HG03439 (cell line): ENCODE measurements around the gene INKA2.

Experiments used
- ATAC-seq: cut with Tn5 transposase; IDR thresholded peaks from one replicate; pipeline ENCODE4 v1.9.1; 2021; ENCODE audit warnings: mild to moderate bottlenecking, moderate library complexity; ENCODE audit not compliant: unreplicated experiment

INKA2 gene

GRCh38 chr1:111706921-111707320 is 32.3 kb downstream of the INKA2 start:
- no peak for ATAC-seq

DNA sequence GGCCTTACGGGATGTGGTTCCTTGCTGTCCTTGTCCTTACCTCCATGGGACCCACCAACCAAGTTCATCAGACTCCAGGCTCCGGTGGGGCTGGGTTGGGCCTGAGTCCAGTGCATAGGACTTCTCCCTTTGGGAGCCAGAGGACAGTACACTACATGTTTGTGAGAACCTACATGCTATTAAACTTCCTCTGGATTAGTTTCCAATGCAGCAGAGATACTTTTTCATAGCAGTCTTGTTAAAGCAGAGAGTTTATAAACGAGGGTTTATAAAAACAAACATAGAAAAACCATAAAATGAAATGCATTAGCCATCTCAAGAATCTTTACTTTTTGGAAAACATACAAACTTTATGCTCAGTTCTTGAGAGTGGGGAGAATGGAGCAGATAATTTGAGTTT is 33.4 kb downstream of the INKA2 start:
- ATAC-seq, result no peak

GRCh38 chr1:111704776-111705175 is 34.4 kb downstream of the INKA2 start:
- ATAC-seq, result no peak

GRCh38 chr1:111704240-111704639 is 35.0 kb downstream of the INKA2 start:
- no peak for ATAC-seq

DNA sequence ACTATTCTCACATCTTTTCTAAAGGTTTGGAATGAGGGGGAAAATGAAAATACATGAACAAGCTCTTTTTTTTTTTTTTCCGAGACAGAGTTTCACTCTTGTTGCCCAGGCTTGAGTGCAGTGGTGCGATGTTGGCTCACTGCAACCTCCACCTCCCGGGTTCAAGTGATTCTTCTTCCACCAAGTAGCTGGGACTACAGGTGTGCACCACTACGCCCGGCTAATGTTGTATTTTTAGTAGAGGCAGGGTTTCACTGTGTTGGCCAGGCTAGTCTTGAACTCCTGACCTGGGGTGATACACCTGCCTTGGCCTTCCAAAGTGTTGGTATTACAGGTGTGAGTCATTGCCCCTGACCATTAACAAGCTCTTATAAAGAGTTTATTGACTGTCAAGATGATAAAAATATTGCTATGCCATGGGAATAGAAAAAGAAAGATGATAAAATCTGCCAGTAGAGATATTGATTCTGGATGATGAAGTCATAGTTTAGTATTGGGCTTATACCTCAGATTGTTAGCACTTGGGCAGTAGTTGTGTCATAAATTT is 36.6 kb downstream of the INKA2 start:
- ATAC-seq, result no peak

DNA sequence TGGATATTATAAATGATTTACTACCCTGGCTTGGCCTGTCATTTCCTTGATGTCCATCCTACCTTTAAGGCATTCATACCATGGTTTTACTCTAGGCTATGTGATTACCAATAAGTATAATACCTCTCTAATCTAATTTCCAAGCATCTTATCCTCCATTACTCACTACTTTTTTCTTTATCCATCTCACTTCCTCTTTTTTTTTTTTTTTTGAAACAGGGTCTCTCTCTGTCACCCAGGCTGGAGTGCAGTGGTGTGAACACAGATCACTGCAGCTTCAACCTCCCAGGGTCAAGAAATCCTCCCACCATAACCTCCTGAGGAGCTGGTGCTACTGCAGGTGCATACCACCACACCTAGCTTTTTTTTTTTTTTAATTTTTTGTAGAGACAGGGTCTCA is 39.9 kb downstream of the INKA2 start:
- ATAC-seq, result no peak

GRCh38 chr1:111696330-111696729 is 42.9 kb downstream of the INKA2 start:
- ATAC-seq, result peak; percentile 55

GRCh38 chr1:111695801-111696200 is 43.4 kb downstream of the INKA2 start:
- no peak for ATAC-seq

GRCh38 chr1:111691886-111692285 is 47.3 kb downstream of the INKA2 start:
- no peak for ATAC-seq

DNA sequence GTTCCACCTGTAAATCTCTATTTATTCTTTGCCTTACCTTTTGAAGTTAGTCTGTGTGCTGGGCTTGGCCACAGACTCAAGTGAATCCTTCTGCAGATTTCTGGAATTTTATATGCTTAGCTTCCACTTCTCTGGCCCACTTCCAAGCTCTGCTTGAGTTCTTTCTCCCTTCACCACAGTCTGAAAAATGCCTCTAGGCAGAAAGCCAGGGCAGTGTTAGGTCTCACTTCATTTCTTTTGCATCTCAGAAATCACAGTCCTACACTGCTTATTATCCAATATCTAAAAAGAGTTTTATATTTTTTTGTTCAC is 48.9 kb downstream of the INKA2 start:
- no peak for ATAC-seq
